Ovary (tissue), 3 donors: ENCODE results near the gene WDR76.

Source experiments
- POLR2A ChIP-seq: fragments of 450-650 bp; IDR thresholded peaks from one replicate; pipeline ENCODE4 v1.6.1; 2017; ENCODE audit warnings: antibody characterized with exemption, mild to moderate bottlenecking, moderate library complexity
- TF ChIP-seq, protein P1 (sequence below), 3 donors: fragments of 450-650 bp in 2 of 3; fragments of 200-600 bp in 1 of 3; IDR thresholded peaks; one replicate each; pipeline versions ENCODE4 v1.5.1 to v1.8.0; 2016 to 2022; ENCODE audit warnings: antibody characterized with exemption in 3 of 3, mild to moderate bottlenecking in 1 of 3
- donor health status: DM: no; HTN: no; CAD: no.

DNA sequence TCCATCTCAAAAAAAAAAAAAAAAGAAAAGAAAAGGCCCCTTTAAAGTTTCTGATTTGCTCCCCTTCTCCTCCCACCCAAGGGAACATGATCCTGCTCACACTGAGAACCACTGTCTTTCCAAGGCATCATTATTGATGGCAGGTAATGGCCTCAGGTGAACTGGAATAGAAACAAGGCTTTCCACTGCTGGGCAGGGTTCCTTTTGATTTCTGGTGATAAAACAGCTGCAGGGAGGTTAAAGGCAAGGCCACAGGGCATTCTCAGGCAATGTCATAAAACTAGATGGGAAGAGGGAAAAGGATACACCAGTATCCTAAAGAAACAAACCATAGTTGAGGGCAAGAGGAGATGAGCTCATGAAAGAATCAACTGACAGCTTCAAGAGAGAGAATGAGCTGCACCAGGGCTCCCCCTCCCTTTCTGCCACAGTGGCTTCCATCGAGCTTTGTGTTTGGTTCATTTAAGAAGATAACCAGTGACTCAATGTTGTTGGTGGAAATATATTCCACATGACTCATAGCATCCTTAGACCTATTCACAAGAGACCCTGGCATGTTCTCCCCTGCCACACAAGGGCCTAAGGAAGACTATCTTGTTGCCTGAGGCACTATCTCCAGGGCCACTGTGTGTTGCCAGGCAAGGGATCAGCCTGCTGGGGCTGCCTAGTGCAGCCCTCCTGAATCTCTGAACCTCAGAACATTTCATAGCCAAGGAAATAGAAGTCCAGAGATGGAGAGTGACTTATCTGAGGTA, 86.4 kb downstream of the WDR76 start:
- TF ChIP-seq, protein P1, sequence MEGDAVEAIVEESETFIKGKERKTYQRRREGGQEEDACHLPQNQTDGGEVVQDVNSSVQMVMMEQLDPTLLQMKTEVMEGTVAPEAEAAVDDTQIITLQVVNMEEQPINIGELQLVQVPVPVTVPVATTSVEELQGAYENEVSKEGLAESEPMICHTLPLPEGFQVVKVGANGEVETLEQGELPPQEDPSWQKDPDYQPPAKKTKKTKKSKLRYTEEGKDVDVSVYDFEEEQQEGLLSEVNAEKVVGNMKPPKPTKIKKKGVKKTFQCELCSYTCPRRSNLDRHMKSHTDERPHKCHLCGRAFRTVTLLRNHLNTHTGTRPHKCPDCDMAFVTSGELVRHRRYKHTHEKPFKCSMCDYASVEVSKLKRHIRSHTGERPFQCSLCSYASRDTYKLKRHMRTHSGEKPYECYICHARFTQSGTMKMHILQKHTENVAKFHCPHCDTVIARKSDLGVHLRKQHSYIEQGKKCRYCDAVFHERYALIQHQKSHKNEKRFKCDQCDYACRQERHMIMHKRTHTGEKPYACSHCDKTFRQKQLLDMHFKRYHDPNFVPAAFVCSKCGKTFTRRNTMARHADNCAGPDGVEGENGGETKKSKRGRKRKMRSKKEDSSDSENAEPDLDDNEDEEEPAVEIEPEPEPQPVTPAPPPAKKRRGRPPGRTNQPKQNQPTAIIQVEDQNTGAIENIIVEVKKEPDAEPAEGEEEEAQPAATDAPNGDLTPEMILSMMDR (IDR thresholded peaks at IDR 0.05) = no peak
- no peak for TF ChIP-seq POLR2A
